MG63 (cell line): ENCODE measurements around the gene TSHB. TPM values are rescaled to one million over a fixed set of nuclear protein-coding genes. Genes with fewer than 3 reads are reported as not detected.
"Not testable (repeated sequence)": the region's sequence is repeated elsewhere in the genome, so short reads cannot be mapped to it uniquely, and the experiment has no call there.

Experiments used
- DNase-seq: peaks from one replicate; pipeline ENCODE4 v3.0.0-alpha.2; 2020
- H3K27me3 ChIP-seq: fragments of 250-450 bp; sonication (Bioruptor Pico); 2 replicates; pipeline ENCODE4 v1.5.1; 2020; ENCODE audit warnings: mild to moderate bottlenecking, moderate library complexity
- H3K36me3 ChIP-seq: fragments of 250-450 bp; sonication (Bioruptor Pico); 2 replicates; pipeline ENCODE4 v1.5.1; 2020; ENCODE audit warnings: mild to moderate bottlenecking, moderate library complexity
- H3K4me3 ChIP-seq: fragments of 250-450 bp; sonication (Bioruptor Pico); 2 replicates; pipeline ENCODE4 v1.5.1; 2020; ENCODE audit warnings: mild to moderate bottlenecking, moderate library complexity
- H3K9me3 ChIP-seq: fragments of 250-450 bp; sonication (Bioruptor Pico); 2 replicates; pipeline ENCODE4 v1.5.1; 2020; ENCODE audit warnings: mild to moderate bottlenecking, moderate library complexity
- total RNA-seq: library from RNA; depleted of rRNA; stranded (reverse); fragments of >200 nt; shearing (Covaris generic); gene quantifications from 2 replicates; pipeline ENCODE4 v1.2.3, GENCODE V29; 2014; ENCODE audit warnings: low replicate concordance; rRNA removed

The TSHB gene
- not detected in 2 replicates for total RNA-seq

DNA sequence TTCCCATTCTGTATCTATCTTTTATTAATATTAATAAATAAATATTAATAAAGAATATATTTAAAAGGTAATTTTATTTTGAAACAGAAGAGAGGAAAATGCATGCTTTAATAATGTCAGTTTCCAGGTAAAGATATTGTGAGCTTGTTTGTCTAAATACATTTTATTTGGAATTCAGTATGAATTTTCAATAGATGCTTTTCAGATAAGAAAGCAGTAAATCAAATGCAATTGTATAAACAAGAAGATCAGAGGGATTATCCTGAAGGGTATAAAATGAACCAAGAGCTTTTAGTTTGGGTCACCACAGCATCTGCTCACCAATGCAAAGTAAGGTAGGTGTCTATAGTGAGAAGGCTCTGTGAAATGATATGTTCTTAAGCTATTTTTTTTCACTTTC is at the start of gene TSHB:
Gene TSHB, plus strand, starts transcription at position 301 of the 400 bp plus-strand sequence. CDS start 3,537 bp downstream, outside the sequence.
- no peak for DNase-seq
- H3K4me3 ChIP-seq = no peak within 1 kb of the TSS
- H3K9me3 ChIP-seq = no peaks in the 10 kb centered on the region

DNA sequence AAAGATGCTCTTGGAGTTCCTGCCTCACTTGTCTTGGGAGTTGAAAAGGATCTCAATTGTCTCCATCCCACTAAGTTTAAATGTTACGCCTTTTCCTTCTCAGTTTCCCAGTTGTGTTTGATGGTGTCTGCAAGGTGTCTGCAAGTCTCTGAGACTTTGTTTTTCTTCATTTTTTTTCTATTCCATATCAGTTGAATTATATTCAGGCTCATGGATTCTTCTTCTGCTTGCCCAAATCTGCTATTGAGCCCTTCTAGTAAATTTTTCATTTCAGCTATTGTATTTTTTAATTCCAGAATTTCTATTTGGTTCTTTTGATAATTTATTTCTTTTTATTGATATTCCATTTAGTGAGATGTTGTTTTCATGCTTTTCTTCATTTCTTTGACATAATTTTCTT is 47.4 kb upstream of the TSHB start:
- H3K36me3 ChIP-seq = no peaks in the 10 kb centered on the region
- H3K4me3 ChIP-seq = no peak overlapping the region
- peaks cover under 1% of the 10 kb centered on the region; the same call in 1 of the 2 replicates for H3K9me3 ChIP-seq
- H3K27me3 ChIP-seq = no peaks in the 10 kb centered on the region
- DNase-seq = no peak

More for the DNA sequence above, at the start of gene TSHB:
- Histone ChIP-seq H3K36me3 (no peaks in the 10 kb centered on the region), H3K27me3 (no peaks in the 10 kb centered on the region)

DNA sequence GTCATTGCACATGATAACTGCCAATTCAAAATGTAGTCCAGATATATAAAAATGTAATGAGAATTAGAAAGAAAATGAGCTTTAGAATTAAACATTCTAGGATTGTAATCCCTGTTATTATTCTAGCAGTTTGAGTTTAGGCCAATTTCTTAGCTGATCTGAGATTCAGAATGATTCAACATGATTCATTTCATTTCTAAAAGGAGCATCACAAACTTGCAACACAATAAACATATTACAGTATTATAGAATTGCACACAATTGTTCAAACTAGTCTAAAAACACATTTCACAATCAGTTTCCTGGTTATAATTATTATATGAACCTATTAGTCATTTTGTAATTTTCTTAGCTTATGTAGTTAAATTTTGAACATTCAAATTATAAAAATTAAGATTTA is 43.3 kb upstream of the TSHB start:
- H3K9me3 ChIP-seq = peaks cover 14% of the 10 kb centered on the region
- no peak overlapping the region for H3K4me3 ChIP-seq
- no peaks in the 10 kb centered on the region for H3K36me3 ChIP-seq
- no peaks in the 10 kb centered on the region for H3K27me3 ChIP-seq
- no peak for DNase-seq

DNA sequence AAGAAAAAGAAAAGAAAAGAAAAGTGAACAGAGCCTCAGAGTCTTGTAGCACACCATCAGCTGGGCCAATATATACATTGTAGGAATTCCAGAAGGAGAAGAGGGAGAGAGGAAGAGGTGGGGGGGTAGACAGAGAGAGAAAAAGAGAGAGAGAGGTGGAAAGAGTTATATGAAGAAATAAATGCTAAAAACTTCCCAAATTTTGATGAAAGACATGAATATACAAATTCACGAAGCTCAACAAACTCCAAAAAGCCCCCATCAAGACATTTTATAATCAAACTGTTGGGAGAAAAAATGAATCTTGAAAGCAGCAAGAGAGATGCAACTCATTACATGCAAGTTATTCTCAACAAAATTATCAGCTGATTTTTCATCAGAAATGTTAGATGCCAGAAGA is 41.5 kb upstream of the TSHB start:
- H3K36me3 ChIP-seq = no peaks in the 10 kb centered on the region
- no peak for DNase-seq
- H3K4me3 ChIP-seq = no peak overlapping the region
- H3K27me3 ChIP-seq = no peaks in the 10 kb centered on the region
- peaks cover 14% of the 10 kb centered on the region for H3K9me3 ChIP-seq

DNA sequence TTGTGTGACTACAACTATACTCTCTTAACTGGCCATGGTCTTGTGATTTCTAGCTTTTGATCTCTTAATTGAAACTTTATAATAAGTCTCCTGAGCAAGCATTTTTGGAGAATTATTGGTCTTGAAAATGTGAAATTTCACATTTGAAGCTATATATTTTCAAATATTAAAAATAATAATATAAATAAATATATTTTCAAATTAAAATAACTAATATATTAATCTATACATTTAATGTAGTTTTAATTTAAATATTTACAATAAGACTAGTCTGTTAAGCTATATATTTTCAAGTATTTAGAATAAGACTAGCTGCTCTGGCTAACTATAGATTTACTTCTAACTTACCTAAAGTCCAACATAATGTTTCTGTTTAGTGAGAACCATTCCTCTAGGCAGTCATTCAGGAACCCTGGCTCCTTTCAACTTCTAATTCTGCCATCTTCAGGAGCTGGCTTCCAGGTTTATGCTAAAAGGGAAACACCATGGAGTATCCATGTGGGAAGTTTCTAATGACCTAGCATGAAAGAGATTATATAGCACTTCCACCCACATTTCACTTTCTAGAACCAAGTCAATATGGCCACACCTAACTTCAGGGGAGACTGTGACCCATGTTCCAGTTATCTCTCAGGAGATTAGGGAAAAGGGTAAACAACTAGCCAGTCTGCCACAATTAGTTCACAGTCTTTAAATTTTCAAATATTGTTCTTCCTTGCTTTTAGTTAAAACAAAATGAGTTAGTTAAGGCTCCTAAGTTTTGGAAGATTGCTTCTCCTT is 31.9 kb upstream of the TSHB start:
- Histone ChIP-seq H3K27me3 (peaks cover 8% of the 10 kb centered on the region), H3K9me3 (no peaks in the 10 kb centered on the region), H3K36me3 (no peaks in the 10 kb centered on the region), H3K4me3 (no peak overlapping the region)
- DNase-seq = no peak

DNA sequence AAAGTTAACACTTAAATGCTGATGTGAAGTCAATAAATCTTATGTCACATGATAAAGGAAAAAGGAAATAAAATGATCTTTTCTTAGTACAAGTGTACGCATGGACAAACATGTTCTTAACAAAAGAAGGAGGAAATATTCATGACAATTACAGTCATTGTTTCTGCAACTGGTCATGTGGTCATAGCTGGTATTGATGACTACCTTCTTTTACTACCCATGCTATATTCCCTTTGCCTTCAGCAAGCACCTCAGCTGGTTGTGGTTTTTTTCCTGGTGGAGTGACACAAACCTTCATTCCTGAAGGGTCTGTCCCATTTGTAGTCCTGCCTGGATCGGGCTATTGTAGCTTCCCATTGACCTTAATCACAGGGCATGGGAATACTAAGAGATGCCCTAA is 23.4 kb upstream of the TSHB start:
- Histone ChIP-seq H3K4me3 (no peak overlapping the region), H3K36me3 (no peaks in the 10 kb centered on the region), H3K9me3 (no peaks in the 10 kb centered on the region), H3K27me3 (peaks cover 15% of the 10 kb centered on the region)
- DNase-seq = no peak

DNA sequence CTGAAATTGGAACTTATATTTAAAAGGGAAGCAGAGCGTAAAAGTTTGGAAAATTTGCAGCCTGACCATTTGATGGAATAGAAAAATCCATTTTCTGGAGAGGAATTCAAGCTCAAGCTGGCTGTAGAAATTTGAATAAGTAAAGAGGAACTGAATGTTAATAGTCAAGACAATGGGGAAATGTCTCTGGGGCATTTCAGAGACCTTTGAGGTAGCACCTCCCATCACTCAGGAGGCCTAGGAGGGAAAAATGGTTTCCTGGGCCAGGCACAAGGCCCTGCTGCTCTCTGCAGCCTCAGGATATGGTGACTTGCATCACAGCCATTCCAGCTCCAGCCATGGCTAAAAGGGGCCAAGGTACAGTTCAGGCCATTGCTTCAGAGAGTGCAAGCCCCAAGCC is 17.6 kb upstream of the TSHB start:
- H3K36me3 ChIP-seq = no peaks in the 10 kb centered on the region
- no peaks in the 10 kb centered on the region; the same call in 1 of the 2 replicates for H3K9me3 ChIP-seq
- DNase-seq = no peak
- no peak overlapping the region for H3K4me3 ChIP-seq
- no peaks in the 10 kb centered on the region for H3K27me3 ChIP-seq

DNA sequence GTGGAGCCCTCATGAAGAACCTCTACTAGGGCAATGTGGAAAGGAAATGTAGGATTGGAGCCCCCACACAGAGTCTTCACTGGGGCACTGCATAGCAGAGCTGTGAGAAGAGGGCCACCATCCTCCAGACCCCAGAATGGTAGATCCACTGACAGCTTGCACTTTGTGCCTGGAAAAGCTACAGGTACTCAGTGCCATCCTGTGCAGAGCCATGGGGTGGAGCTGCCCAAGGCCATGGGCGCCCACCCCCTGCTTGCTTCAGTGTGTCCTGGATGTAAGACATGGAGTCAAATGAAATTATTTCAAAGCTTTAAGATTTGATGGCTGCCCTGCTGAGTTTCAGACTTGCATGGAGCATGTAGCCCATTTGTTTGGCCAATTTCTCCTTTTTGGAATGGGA is 17.2 kb upstream of the TSHB start:
- no peak overlapping the region for H3K4me3 ChIP-seq
- no peak for DNase-seq
- H3K27me3 ChIP-seq = no peaks in the 10 kb centered on the region
- H3K9me3 ChIP-seq = no peaks in the 10 kb centered on the region; the same call in 1 of the 2 replicates
- H3K36me3 ChIP-seq = no peaks in the 10 kb centered on the region

DNA sequence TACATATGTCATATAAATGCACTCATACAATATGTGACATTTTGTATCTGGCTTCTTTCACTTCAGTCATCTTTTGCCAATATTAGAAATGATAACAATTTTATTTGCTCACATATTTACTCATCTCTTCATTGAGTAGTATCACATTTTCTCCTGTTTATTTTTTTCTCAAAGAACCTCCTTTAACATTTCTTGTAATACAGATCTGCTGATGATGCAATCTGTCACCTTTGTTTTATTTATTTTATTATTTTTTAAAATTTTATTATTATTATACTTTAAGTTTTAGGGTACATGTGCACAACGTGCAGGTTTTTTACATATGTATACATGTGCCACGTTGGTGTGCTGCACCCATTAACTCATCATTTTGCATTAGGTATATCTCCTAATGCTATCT is 15.8 kb upstream of the TSHB start:
- H3K36me3 ChIP-seq = no peaks in the 10 kb centered on the region
- no peaks in the 10 kb centered on the region for H3K27me3 ChIP-seq
- DNase-seq = no peak
- H3K4me3 ChIP-seq = no peak overlapping the region
- H3K9me3 ChIP-seq = no peaks in the 10 kb centered on the region; the same call in 1 of the 2 replicates

DNA sequence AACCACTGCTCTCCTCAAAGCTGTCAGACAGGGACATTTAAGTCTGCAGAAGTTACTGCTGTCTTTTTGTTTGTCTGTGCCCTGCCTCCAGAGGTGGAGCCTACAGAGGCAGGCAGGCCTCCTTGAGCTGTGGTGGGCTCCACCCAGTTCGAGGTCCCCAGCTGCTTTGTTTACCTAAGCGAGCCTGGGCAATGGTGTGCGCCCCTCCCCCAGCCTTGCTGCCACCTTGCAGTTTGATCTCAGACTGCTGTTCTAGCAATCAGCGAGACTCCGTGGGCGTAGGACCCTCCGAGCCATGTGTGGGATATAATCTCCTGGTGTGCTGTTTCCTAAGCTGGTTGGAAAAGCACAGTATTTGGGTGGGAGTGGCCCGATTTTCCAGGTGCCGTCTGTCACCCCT is 10.1 kb upstream of the TSHB start:
- DNase-seq, H3K9me3 ChIP-seq, H3K27me3 ChIP-seq, H3K36me3 ChIP-seq, H3K4me3 ChIP-seq: not testable (repeated sequence)

DNA sequence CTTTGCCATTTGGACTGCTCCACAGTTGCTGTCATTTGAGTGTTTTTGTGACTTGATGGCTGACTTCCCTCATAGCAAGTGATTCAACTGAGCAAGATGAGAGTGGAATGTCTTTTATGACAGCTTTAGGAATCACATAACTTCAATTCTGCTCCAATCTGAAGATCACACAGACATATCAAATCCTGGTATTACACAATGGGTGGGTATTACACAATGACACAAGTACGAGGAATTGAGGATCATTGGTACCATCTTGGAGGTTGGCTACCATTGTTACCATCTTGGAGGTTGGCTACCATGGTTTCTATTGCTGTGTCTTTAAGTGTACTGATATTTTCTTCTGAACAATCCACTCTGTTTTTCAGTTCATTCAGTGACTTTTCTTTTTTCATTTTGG is 8.5 kb upstream of the TSHB start:
- no peaks in the 10 kb centered on the region for H3K9me3 ChIP-seq
- peaks cover 8% of the 10 kb centered on the region; the same call in 1 of the 2 replicates for H3K27me3 ChIP-seq
- no peaks in the 10 kb centered on the region for H3K36me3 ChIP-seq
- DNase-seq = no peak
- H3K4me3 ChIP-seq = no peak overlapping the region

DNA sequence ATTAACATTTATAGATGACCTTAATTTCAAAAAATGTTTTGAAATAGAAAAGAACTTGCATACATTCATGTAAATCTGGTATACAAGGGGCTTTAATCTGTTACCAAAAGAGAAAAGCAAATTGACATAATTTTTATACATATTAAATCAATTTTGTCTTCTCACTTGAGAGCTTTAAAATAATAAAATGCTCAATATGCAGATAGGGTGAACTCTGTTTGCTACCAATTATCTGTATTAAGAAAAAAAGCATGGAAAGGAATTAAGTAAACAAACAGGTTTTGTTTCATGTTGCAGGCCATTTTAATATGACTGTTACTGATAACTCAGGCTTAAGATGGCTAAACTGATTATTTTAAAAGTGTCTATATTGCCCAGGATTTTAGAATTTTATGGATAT is 6.0 kb upstream of the TSHB start:
- H3K27me3 ChIP-seq = peaks cover 8% of the 10 kb centered on the region; the same call in 1 of the 2 replicates
- H3K36me3 ChIP-seq = no peaks in the 10 kb centered on the region
- DNase-seq = no peak

DNA sequence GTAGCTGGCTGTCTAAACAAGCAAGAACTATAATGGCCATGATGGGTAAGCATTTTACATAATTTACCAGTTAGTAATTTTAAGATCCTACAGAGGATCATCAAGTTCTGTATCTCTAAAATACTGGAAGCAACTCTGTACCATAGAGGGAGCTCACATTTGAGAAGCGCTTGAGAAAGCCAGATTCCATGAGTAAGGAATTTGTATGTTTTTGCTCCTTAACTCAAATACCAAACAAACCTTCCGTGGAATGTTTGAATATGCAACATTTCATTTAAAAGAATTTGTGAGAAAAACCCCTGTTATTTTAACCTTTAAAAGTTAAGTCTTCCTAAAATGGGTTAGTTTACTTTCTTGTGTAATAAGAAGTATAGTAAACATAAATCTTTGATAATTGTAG is 2.0 kb downstream of the TSHB start:
- H3K4me3 ChIP-seq = no peak overlapping the region
- no peaks in the 10 kb centered on the region for H3K9me3 ChIP-seq
- H3K27me3 ChIP-seq = no peaks in the 10 kb centered on the region
- no peaks in the 10 kb centered on the region for H3K36me3 ChIP-seq
- DNase-seq = no peak

More for the DNA sequence above, 6.0 kb upstream of the TSHB start:
- no peaks in the 10 kb centered on the region for H3K9me3 ChIP-seq
- no peak overlapping the region for H3K4me3 ChIP-seq

DNA sequence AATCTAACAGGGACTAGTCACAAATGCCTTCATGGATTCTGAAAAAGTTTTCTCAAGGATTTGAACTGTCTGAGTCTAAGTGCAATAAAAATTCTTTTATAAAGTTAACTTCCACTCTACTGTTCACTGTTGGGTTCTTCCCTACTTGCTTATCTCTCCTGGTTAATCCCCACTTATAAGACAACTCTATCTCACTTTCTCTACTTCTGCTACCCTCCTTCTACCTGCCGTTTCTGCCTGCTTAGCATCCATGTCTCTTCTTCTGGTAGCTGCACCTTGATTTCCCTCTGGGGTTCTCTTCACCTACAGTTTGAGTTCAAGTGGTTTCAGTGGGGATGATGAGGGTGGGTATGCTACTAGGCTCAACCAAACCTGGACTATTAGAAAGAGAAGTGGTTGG is 6.0 kb downstream of the TSHB start:
- H3K36me3 ChIP-seq = no peaks in the 10 kb centered on the region
- H3K27me3 ChIP-seq = no peaks in the 10 kb centered on the region
- no peak overlapping the region for H3K4me3 ChIP-seq
- no peaks in the 10 kb centered on the region for H3K9me3 ChIP-seq
- no peak for DNase-seq

DNA sequence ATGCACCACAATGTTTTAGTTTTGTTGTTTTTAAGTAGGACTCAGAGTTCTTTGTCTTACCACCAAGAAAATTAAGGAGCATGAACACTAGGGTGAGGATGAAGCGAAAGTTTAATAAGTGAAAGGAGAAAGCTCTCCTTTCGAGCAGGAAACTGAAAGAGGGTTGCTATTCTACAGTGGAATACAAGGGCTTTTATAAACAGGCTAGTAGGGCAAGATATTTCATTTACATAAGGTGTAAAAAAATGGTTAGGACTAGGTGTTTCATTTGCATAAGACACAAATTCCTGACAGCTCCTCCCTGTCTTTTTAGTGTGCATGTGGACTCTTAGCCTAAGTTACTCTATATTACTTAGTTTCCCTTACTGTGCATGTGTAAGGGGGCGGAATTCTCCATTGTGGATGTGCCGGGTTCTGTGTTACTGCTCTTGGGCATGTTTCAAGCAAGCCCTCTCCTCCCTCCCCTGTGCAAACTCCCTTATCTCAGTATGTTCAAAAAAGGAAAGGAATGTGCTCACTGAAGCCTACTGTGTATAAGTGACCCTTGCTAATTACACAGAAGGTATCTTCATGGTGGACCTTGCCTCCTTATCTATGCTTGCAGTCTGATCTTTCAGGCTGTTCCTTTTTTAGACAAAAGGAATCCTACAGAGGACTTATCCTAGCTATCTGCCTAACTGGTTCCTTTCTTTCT is 7.3 kb downstream of the TSHB start:
- H3K9me3 ChIP-seq = no peaks in the 10 kb centered on the region
- no peaks in the 10 kb centered on the region for H3K36me3 ChIP-seq
- H3K27me3 ChIP-seq = no peaks in the 10 kb centered on the region
- DNase-seq = no peak
- no peak overlapping the region for H3K4me3 ChIP-seq

DNA sequence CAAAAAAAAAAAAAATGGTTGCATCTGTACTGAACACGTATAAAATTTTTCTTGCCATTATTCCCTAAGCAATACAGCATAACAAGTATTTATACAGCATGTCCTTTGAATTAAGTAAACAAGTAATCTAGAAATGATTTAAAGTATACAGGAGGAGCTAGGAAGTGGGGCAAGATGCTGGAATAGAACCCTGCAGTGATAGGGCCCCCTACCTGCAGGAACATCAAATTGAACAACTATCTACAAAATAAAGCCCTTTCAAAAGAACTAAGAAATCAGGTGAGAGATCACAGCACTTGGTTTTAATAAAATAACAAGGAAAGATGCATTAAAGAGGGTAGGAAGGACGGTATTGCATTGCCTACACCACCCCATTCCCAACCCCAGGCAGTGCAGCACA is 10.9 kb downstream of the TSHB start:
- H3K27me3 ChIP-seq = no peaks in the 10 kb centered on the region
- DNase-seq = no peak
- H3K4me3 ChIP-seq = no peak overlapping the region
- H3K36me3 ChIP-seq = no peaks in the 10 kb centered on the region
- no peaks in the 10 kb centered on the region for H3K9me3 ChIP-seq

DNA sequence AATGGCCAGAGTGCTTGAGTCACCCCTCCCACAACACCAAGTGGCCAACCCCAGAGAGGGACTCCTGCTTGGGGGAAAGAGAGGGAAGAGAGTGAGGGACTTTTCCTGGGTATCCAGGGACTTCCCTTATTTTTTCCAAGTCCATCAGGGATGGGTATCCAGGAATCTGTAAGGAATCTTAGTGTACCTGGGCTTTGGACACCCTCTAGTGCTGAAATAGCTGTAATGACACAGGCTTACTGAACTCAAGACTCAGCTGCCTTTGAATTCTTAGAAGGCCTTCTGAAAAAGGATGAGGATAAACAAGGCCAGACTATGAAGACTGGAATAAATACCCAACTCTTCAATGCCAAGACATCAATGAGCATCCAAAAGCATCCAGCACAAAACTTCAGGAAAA is 12.0 kb downstream of the TSHB start:
- no peaks in the 10 kb centered on the region for H3K27me3 ChIP-seq
- DNase-seq = no peak
- H3K4me3 ChIP-seq = no peak overlapping the region
- no peaks in the 10 kb centered on the region for H3K9me3 ChIP-seq
- no peaks in the 10 kb centered on the region for H3K36me3 ChIP-seq

DNA sequence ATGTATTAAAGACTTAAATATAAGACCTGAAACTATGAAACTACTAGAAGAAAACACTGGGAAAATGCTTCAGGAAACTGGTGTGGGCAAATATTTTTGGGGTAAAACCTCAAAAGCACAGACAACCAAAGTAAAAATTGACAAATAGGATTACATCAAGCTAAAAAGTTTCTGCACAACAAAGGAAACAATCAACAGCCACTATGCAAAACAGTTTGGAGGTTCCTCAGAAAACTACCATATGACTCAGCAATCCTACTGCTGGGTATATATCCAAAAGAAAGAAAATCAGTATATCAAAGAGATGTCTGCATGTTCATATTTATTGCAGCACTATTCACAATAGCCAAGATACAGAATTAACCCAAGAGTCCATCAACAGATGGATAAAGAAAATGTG is 17.1 kb downstream of the TSHB start:
- Histone ChIP-seq H3K27me3 (no peaks in the 10 kb centered on the region), H3K9me3 (no peaks in the 10 kb centered on the region), H3K4me3 (no peak overlapping the region), H3K36me3 (no peaks in the 10 kb centered on the region)
- no peak for DNase-seq
